ENCODE measurements around the gene ZNF569. TPM values are rescaled to one million over a fixed set of nuclear protein-coding genes. Genes with fewer than 3 reads are reported as not detected.
A peak's percentile ranks its signal among the peaks of the same experiment; 100 is the strongest.

ZNF569 gene
- total and polyA plus RNA-seq, 10 of the 15 experiments (the other 5 are each of a cell fraction or from before 2014, with no cell fraction given), result 0.82 to 4.3 (median 2.3) TPM

GRCh38 chr19:37470216-37470615 lies 3.0 kb upstream of the ZNF569 start:
- H3K4me2 ChIP-seq (ENCODE audit: control insufficient read depth, insufficient read depth), result peak overlapping the region; percentile 96
- no peak for ATAC-seq
- no peaks in the 10 kb centered on the region for H4K20me1 ChIP-seq (ENCODE audit: control insufficient read depth, insufficient read depth)
- intact Hi-C loops (cut with micrococcal nuclease; ENCODE audit: unreplicated experiment), result no loop called here
- H3K9ac ChIP-seq (ENCODE audit: control insufficient read depth, insufficient read depth, low read length), result no peak overlapping the region
- H3K4me3 ChIP-seq, result peak overlapping the region; percentile 84; the same call in 1 of the 2 replicates
- H3K27me3 ChIP-seq (replicated peaks in 1 of 2; ENCODE audit: control insufficient read depth in 2 of 2, insufficient read depth in 2 of 2, low read length in 1 of 2), result no peaks in the 10 kb centered on the region
- 58% methylated on average over 4 of the region's 4 CpGs for WGBS (ENCODE audit: insufficient coverage, insufficient replicate concordance, low lambda C conversion rate, missing lambda C conversion rate)
- ChIA-PET SMC1A (ENCODE audit: uncharacterized antibody, unreplicated experiment) (interaction anchor here (1.2 kb wide), 1 partner anchor 100 kb away, joined by 3 read pairs; the partner anchor contains the start of gene ZNF527), POLR2A (interaction anchor here (0.6 kb wide), 1 partner anchor 152 kb away, joined by 5 read pairs; no protein-coding TSS in a partner anchor), RAD21 (ENCODE audit: unreplicated experiment) (no interaction called here), CTCF (interaction anchor here (0.6 kb wide), 2 partner anchors 191 to 1409 kb away, joined by 3 to 4 read pairs; no protein-coding TSS in a partner anchor)
- in situ Hi-C loops (cut with MboI), result no loop called here
- peak overlapping the region; percentile 89 for H2AFZ ChIP-seq (ENCODE audit: control insufficient read depth, low read depth, low read length)
- TF ChIP-seq CEBPZ (IDR thresholded peaks at IDR 0.05; ENCODE audit: low read depth, low read length), result no peak
- no peak for TF ChIP-seq GATAD2B (conservative IDR thresholded peaks at IDR 0.05; ENCODE audit: low read depth)
- TF ChIP-seq PBX3 (IDR thresholded peaks at IDR 0.05; ENCODE audit: insufficient replicate concordance, low read depth, low read length), result no peak
- no peak for TF ChIP-seq NR2C1 (IDR thresholded peaks at IDR 0.05)
- TF ChIP-seq MAX (IDR thresholded peaks at IDR 0.05; ENCODE audit: low read depth, low read length), result no peak
- TF ChIP-seq EED (IDR thresholded peaks at IDR 0.05; ENCODE audit: low read depth), result no peak
- no peak for TF ChIP-seq E4F1 (IDR thresholded peaks at IDR 0.05; ENCODE audit: borderline replicate concordance, partially characterized antibody)
- TF ChIP-seq WRNIP1 (IDR thresholded peaks at IDR 0.05; ENCODE audit: borderline replicate concordance, low read depth, low read length), result no peak
- no peak for TF ChIP-seq ESRRA (IDR thresholded peaks at IDR 0.05; ENCODE audit: low read length)
- TF ChIP-seq NFIC (IDR thresholded peaks at IDR 0.05; ENCODE audit: low read depth, low read length), result no peak
- no peak for TF ChIP-seq TBL1XR1 (IDR thresholded peaks at IDR 0.05; ENCODE audit: low read depth, low read length)
- no peak for DNase-seq (ENCODE audit: low read depth, low spot score)
- no peaks in the 10 kb centered on the region; a peak in 1 of 4 replicates for H3K36me3 ChIP-seq (ENCODE audit: control insufficient read depth in 2 of 2, insufficient read depth in 2 of 2, low read length in 1 of 2)
- no peak overlapping the region for H3K27ac ChIP-seq (ENCODE audit: control insufficient read depth, insufficient read depth)
- no TSS peak for BruUV-seq (replicated peaks)
- FAIRE-seq, result no peak
- H3K9me3 ChIP-seq (replicated peaks; ENCODE audit: control insufficient read depth, insufficient read depth, low read length), result no peaks in the 10 kb centered on the region; the same call in none of the 3 replicates
- peaks cover 4% of the 10 kb centered on the region for H3K4me1 ChIP-seq (ENCODE audit: control insufficient read depth, insufficient read depth, low read length)
- peaks cover 8% of the 10 kb centered on the region for H3K79me2 ChIP-seq (ENCODE audit: control insufficient read depth, insufficient read depth, low read length)
